ENCODE measurements around the gene FHL3.

FHL3 gene

GRCh38 chr1:38025664-38026063 lies 20.4 kb upstream of the FHL3 start:
- H3K36me3 ChIP-seq (ENCODE audit: control insufficient read depth in 1 of 2, insufficient read depth in 2 of 2, low read depth in 1 of 2, low read length in 2 of 2): peaks cover 42 to 56% of the 10 kb centered on the region in 2 experiments
- H4K91ac ChIP-seq (ENCODE audit: low read length): no peak overlapping the region
- H3K23ac ChIP-seq (ENCODE audit: low read length in 2 of 2): no peak overlapping the region
- no peak overlapping the region for H3K27ac ChIP-seq (ENCODE audit: low read length, poor library complexity, severe bottlenecking)
- H3K79me1 ChIP-seq (replicated peaks; ENCODE audit: low read length, poor library complexity, severe bottlenecking): peaks cover 17% of the 10 kb centered on the region
- no peak overlapping the region for H2BK5ac ChIP-seq (ENCODE audit: low read depth, low read length, poor library complexity, severe bottlenecking)
- no peak overlapping the region for H3K18ac ChIP-seq (ENCODE audit: low read depth in 1 of 2, low read length in 2 of 2)
- H2BK12ac ChIP-seq (ENCODE audit: low read length in 2 of 2): no peak overlapping the region
- WGBS: 98% methylated on average over 6 of the region's 6 CpGs
- DNase-seq: no peak
- no peak overlapping the region for H2BK120ac ChIP-seq (ENCODE audit: low read depth, low read length)
- H2BK15ac ChIP-seq (ENCODE audit: low read depth, poor library complexity, severe bottlenecking): no peak overlapping the region
- peaks cover 36% of the 10 kb centered on the region for H3K4me1 ChIP-seq (ENCODE audit: control insufficient read depth, insufficient read depth, low read depth, low read length)
- H3K4ac ChIP-seq (ENCODE audit: low read depth in 1 of 2, low read length in 2 of 2): peak overlapping the region in 1 of 2 experiments; percentile 16
- no peaks in the 10 kb centered on the region for H3K9me3 ChIP-seq (ENCODE audit: control insufficient read depth, low read length)
- H4K8ac ChIP-seq (ENCODE audit: low read length): no peak overlapping the region
- no peak overlapping the region for H3K9ac ChIP-seq (ENCODE audit: low read length)
- no peaks in the 10 kb centered on the region for H3K27me3 ChIP-seq (ENCODE audit: control insufficient read depth in 1 of 2, insufficient read depth in 1 of 2, low read length in 2 of 2)
- H2AFZ ChIP-seq (ENCODE audit: low read depth, low read length): no peak overlapping the region
- no peak overlapping the region for H3K4me3 ChIP-seq (ENCODE audit: insufficient read depth in 1 of 2, low read depth in 1 of 2, low read length in 2 of 2)
- H3K14ac ChIP-seq (ENCODE audit: low read length in 2 of 2): no peak overlapping the region
- no peak overlapping the region for H2AK5ac ChIP-seq (ENCODE audit: low read length, severe bottlenecking)
- H3K4me2 ChIP-seq (ENCODE audit: low read length, poor library complexity, severe bottlenecking): no peak overlapping the region

GRCh38 chr1:38025233-38025632 lies 19.9 kb upstream of the FHL3 start:
- Histone ChIP-seq H3K79me1 (replicated peaks; ENCODE audit: low read length, poor library complexity, severe bottlenecking) (peaks cover 17% of the 10 kb centered on the region), H2BK120ac (ENCODE audit: low read depth, low read length) (no peak overlapping the region), H4K8ac (ENCODE audit: low read length) (no peak overlapping the region), H3K23ac (ENCODE audit: low read length in 2 of 2) (no peak overlapping the region), H4K91ac (ENCODE audit: low read length) (no peak overlapping the region), H3K4me3 (ENCODE audit: insufficient read depth in 1 of 2, low read depth in 1 of 2, low read length in 2 of 2) (no peak overlapping the region), H3K18ac (ENCODE audit: low read depth in 1 of 2, low read length in 2 of 2) (no peak overlapping the region), H3K27me3 (ENCODE audit: control insufficient read depth in 1 of 2, insufficient read depth in 1 of 2, low read length in 2 of 2) (no peaks in the 10 kb centered on the region), H2BK15ac (ENCODE audit: low read depth, poor library complexity, severe bottlenecking) (no peak overlapping the region), H2BK12ac (ENCODE audit: low read length in 2 of 2) (no peak overlapping the region), H3K4me1 (ENCODE audit: control insufficient read depth, insufficient read depth, low read depth, low read length) (peaks cover 32% of the 10 kb centered on the region), H2AFZ (ENCODE audit: low read depth, low read length) (no peak overlapping the region), H3K9me3 (ENCODE audit: control insufficient read depth, low read length) (no peaks in the 10 kb centered on the region), H2BK5ac (ENCODE audit: low read depth, low read length, poor library complexity, severe bottlenecking) (no peak overlapping the region), H3K27ac (ENCODE audit: low read length, poor library complexity, severe bottlenecking) (no peak overlapping the region), H3K4me2 (ENCODE audit: low read length, poor library complexity, severe bottlenecking) (no peak overlapping the region), H3K4ac (ENCODE audit: low read depth in 1 of 2, low read length in 2 of 2) (no peak overlapping the region), H2AK5ac (ENCODE audit: low read length, severe bottlenecking) (no peak overlapping the region), H3K14ac (ENCODE audit: low read length in 2 of 2) (no peak overlapping the region), H3K9ac (ENCODE audit: low read length) (no peak overlapping the region), H3K36me3 (ENCODE audit: control insufficient read depth in 1 of 2, insufficient read depth in 2 of 2, low read depth in 1 of 2, low read length in 2 of 2) (peaks cover 42 to 61% of the 10 kb centered on the region in 2 experiments)
- WGBS: 96% methylated on average over 2 of the region's 2 CpGs
- no peak for DNase-seq

- H3K27ac ChIP-seq (ENCODE audit: low read length, poor library complexity, severe bottlenecking): no peak overlapping the region
- no peak overlapping the region for H4K8ac ChIP-seq (ENCODE audit: low read length)
- H3K9me3 ChIP-seq (ENCODE audit: control insufficient read depth, low read length): no peaks in the 10 kb centered on the region
- no peak overlapping the region for H2BK12ac ChIP-seq (ENCODE audit: low read length in 2 of 2)
- 100% methylated on average over 2 of the region's 3 CpGs for whole genome bisulfite sequencing
- H3K27me3 ChIP-seq (ENCODE audit: control insufficient read depth in 1 of 2, insufficient read depth in 1 of 2, low read length in 2 of 2): no peaks in the 10 kb centered on the region
- H3K9ac ChIP-seq (ENCODE audit: low read length): no peak overlapping the region
- H3K36me3 ChIP-seq (ENCODE audit: control insufficient read depth in 1 of 2, insufficient read depth in 2 of 2, low read depth in 1 of 2, low read length in 2 of 2): peaks cover 56 to 85% of the 10 kb centered on the region in 2 experiments
- no peak overlapping the region for H2BK120ac ChIP-seq (ENCODE audit: low read depth, low read length)
- no peak overlapping the region for H3K14ac ChIP-seq (ENCODE audit: low read length in 2 of 2)
- H3K23ac ChIP-seq (ENCODE audit: low read length in 2 of 2): no peak overlapping the region
- H4K91ac ChIP-seq (ENCODE audit: low read length): no peak overlapping the region
- H3K4me1 ChIP-seq (ENCODE audit: control insufficient read depth, insufficient read depth, low read depth, low read length): peaks cover 9% of the 10 kb centered on the region
- no peak for DNase-seq
- no peak overlapping the region for H2BK15ac ChIP-seq (ENCODE audit: low read depth, poor library complexity, severe bottlenecking)
- no peak overlapping the region for H3K18ac ChIP-seq (ENCODE audit: low read depth in 1 of 2, low read length in 2 of 2)
- H3K4me3 ChIP-seq (ENCODE audit: insufficient read depth in 1 of 2, low read depth in 1 of 2, low read length in 2 of 2): no peak overlapping the region
- no peak overlapping the region for H2AFZ ChIP-seq (ENCODE audit: low read depth, low read length)
- no peak overlapping the region for H2AK5ac ChIP-seq (ENCODE audit: low read length, severe bottlenecking)
- no peak overlapping the region for H2BK5ac ChIP-seq (ENCODE audit: low read depth, low read length, poor library complexity, severe bottlenecking)
- no peak overlapping the region for H3K4me2 ChIP-seq (ENCODE audit: low read length, poor library complexity, severe bottlenecking)
- H3K79me1 ChIP-seq (replicated peaks; ENCODE audit: low read length, poor library complexity, severe bottlenecking): peaks cover 19% of the 10 kb centered on the region
- no peak overlapping the region for H3K4ac ChIP-seq (ENCODE audit: low read depth in 1 of 2, low read length in 2 of 2)
Measured at GRCh38 chr1:38022810-38023209, 17.5 kb upstream of the FHL3 start.

GRCh38 chr1:38021969-38022368 lies 16.7 kb upstream of the FHL3 start:
- Histone ChIP-seq H2BK15ac (ENCODE audit: low read depth, poor library complexity, severe bottlenecking) (no peak overlapping the region), H3K23ac (ENCODE audit: low read length in 2 of 2) (no peak overlapping the region), H3K14ac (ENCODE audit: low read length in 2 of 2) (no peak overlapping the region), H2BK5ac (ENCODE audit: low read depth, low read length, poor library complexity, severe bottlenecking) (no peak overlapping the region), H4K91ac (ENCODE audit: low read length) (no peak overlapping the region), H3K27ac (ENCODE audit: low read length, poor library complexity, severe bottlenecking) (no peak overlapping the region), H3K4me1 (ENCODE audit: control insufficient read depth, insufficient read depth, low read depth, low read length) (peaks cover 2% of the 10 kb centered on the region), H3K36me3 (ENCODE audit: control insufficient read depth in 1 of 2, insufficient read depth in 2 of 2, low read depth in 1 of 2, low read length in 2 of 2) (peaks cover 53 to 91% of the 10 kb centered on the region in 2 experiments), H2BK120ac (ENCODE audit: low read depth, low read length) (no peak overlapping the region), H2AFZ (ENCODE audit: low read depth, low read length) (no peak overlapping the region), H3K79me1 (replicated peaks; ENCODE audit: low read length, poor library complexity, severe bottlenecking) (peaks cover 23% of the 10 kb centered on the region), H3K27me3 (ENCODE audit: control insufficient read depth in 1 of 2, insufficient read depth in 1 of 2, low read length in 2 of 2) (no peaks in the 10 kb centered on the region), H3K9ac (ENCODE audit: low read length) (no peak overlapping the region), H3K18ac (ENCODE audit: low read depth in 1 of 2, low read length in 2 of 2) (no peak overlapping the region), H3K9me3 (ENCODE audit: control insufficient read depth, low read length) (no peaks in the 10 kb centered on the region), H4K8ac (ENCODE audit: low read length) (no peak overlapping the region), H3K4me2 (ENCODE audit: low read length, poor library complexity, severe bottlenecking) (no peak overlapping the region), H2AK5ac (ENCODE audit: low read length, severe bottlenecking) (no peak overlapping the region), H3K4ac (ENCODE audit: low read depth in 1 of 2, low read length in 2 of 2) (no peak overlapping the region), H2BK12ac (ENCODE audit: low read length in 2 of 2) (no peak overlapping the region), H3K4me3 (ENCODE audit: insufficient read depth in 1 of 2, low read depth in 1 of 2, low read length in 2 of 2) (no peak overlapping the region)
- WGBS: 100% methylated on average over 1 of the region's 5 CpGs
- no peak for DNase-seq
